Measurements from ENCODE around the gene TSR3.
A peak's percentile ranks its signal among the peaks of the same experiment; 100 is the strongest.

Gene TSR3

DNA sequence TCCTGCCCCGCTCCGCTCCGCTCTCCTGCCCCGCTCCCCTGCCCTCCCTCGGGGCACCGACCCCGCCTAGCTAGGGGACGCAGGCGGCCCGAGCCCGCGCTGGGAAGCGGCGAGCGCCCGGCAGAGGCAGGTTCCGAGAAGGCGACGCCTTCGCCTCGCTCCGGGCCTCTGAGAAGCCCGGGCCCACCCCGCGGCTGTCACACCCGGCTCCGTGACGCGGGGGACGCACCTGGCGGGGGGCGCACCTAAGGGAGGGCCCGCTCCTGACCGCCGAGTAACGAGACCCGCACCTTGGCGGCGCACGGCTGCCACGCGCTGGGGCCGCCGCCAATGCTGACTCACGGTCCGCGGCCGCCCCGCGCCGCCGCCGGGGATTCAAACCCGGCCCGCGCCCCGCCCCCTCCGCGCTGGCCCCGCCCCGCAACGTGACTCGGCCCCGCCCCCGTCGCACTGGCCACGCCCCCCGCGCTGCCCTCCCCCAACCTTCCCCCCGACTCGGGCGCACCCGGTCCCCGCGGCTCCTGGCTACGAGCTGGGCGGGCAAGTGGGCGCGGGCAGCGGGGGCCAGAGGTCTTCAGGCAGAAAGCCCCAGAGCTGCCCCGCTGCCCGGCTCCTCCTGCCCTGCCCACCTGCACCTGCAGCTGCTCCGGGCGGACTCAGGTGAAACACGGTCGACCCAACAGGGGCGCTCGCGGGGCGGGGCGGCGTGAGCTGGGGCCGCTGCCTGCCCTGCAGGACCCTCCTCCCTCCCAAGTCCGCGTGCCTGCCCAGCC, 27.8 kb upstream of the TSR3 start:
- CTCF ChIA-PET = interaction anchor here (0.6 to 0.9 kb wide), 3 partner anchors 13 to 247 kb away, joined by 3 to 5 read pairs (median 3); no protein-coding TSS in a partner anchor
- DNase-seq (ENCODE audit: extremely low spot score) = peak; percentile 89
- TF ChIP-seq L3MBTL2 (conservative IDR thresholded peaks at IDR 0.05) (peak; percentile 67), NFRKB (IDR thresholded peaks at IDR 0.05) (no peak)
- POLR2A ChIA-PET = interaction anchor here (1.1 to 1.4 kb wide), 4 partner anchors 11 to 41 kb away, joined by 3 to 4 read pairs (median 4); partner anchors contain the start of gene UQCC4

DNA sequence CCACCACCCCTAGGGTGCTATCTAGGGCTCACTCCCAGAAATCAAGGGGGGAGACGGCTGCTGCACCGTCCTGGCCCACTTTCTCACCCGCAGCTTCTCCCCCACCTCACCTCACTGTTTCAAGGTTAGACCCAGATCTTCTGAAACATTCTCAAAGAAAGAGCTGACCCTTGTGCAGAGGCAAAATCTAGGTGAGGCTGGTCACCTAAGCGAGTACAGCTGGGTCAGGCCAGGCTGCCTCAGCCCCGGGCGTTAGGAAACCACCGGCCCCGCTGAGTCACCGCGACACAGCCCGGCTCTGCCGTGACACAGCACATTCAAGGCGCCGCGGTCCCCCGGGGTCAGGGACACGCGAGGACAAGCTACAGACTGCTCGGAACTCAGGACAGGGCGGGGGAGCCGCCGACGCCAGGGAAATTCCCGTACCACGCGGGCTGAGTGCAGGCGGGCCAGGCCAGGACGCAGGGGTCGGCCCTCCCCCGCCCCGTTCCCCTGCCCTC, 27.2 kb upstream of the TSR3 start:
- peak; percentile 46 for DNase-seq (ENCODE audit: extremely low spot score)
- ChIA-PET POLR2A (interaction anchor here (1.3 to 1.4 kb wide), 2 partner anchors 10 to 15 kb away, joined by 3 to 4 read pairs; no protein-coding TSS in a partner anchor), CTCF (interaction anchor here (0.6 to 0.7 kb wide), 3 partner anchors 10 to 16 kb away, joined by 3 read pairs; no protein-coding TSS in a partner anchor)
- no peak for TF ChIP-seq FOXM1 (IDR thresholded peaks at IDR 0.05; ENCODE audit: borderline replicate concordance)
- TF ChIP-seq ARNT (IDR thresholded peaks at IDR 0.05) = no peak
- TF ChIP-seq ZNF384 (IDR thresholded peaks at IDR 0.05) = no peak
- TF ChIP-seq HDGF (IDR thresholded peaks at IDR 0.05; ENCODE audit: borderline replicate concordance) = no peak
- no peak for TF ChIP-seq TARDBP (IDR thresholded peaks at IDR 0.05)
- TF ChIP-seq BHLHE40 (IDR thresholded peaks at IDR 0.05; ENCODE audit: borderline replicate concordance) = no peak
- no peak for TF ChIP-seq FOXK2 (IDR thresholded peaks at IDR 0.05)
- TF ChIP-seq CTBP1 (IDR thresholded peaks at IDR 0.05; ENCODE audit: borderline replicate concordance) = no peak
- TF ChIP-seq LEF1 (IDR thresholded peaks at IDR 0.05; ENCODE audit: borderline replicate concordance) = no peak
- TF ChIP-seq L3MBTL2 (conservative IDR thresholded peaks at IDR 0.05) = no peak
- no peak for TF ChIP-seq NFRKB (IDR thresholded peaks at IDR 0.05)
- TF ChIP-seq FOXA1 (IDR thresholded peaks at IDR 0.05) = no peak
- no peak for TF ChIP-seq ELF4 (IDR thresholded peaks at IDR 0.05)
- TF ChIP-seq, protein P1, sequence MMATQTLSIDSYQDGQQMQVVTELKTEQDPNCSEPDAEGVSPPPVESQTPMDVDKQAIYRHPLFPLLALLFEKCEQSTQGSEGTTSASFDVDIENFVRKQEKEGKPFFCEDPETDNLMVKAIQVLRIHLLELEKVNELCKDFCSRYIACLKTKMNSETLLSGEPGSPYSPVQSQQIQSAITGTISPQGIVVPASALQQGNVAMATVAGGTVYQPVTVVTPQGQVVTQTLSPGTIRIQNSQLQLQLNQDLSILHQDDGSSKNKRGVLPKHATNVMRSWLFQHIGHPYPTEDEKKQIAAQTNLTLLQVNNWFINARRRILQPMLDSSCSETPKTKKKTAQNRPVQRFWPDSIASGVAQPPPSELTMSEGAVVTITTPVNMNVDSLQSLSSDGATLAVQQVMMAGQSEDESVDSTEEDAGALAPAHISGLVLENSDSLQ (IDR thresholded peaks at IDR 0.05) = no peak

DNA sequence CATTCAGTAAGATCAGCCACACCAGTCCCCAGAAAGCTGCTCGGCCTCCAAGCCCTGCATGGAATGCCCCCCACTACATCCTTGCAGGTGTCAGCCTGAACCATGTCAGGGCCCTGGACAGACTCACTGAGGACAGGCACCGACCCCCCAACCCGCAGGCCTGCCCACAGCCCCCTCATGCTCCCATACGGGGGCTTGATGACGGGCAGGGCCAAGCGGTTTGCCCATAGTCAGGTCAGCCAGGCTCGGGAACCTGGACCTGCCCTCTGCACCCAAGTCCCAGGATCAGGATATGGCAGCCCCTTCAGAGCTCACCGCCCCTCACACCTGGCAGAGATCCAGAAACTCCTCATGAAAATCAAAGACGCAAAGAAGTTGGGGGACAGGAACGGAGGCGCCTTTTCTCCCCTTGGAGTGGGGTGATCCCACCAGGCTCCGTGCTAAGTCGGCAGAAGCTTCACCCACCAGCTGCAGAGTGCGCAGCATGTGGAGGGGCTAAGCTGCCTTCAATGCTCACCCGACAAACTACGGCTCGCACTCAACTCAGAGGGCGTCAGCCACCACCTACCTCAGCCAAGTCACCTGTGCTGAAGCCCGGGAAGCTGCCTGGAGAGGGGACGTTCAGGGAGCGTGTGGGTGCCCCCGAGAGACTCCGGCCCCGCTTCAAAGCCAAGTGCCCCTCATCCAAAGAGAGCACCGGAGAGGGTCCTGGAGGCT, 26.6 kb upstream of the TSR3 start:
- TF ChIP-seq FOXA1 (IDR thresholded peaks at IDR 0.05) (no peak), NFRKB (IDR thresholded peaks at IDR 0.05) (no peak), ELF4 (IDR thresholded peaks at IDR 0.05) (no peak), ARNT (IDR thresholded peaks at IDR 0.05) (no peak), SUZ12 (IDR thresholded peaks at IDR 0.05) (no peak), LEF1 (IDR thresholded peaks at IDR 0.05; ENCODE audit: borderline replicate concordance) (no peak), SP1 (IDR thresholded peaks at IDR 0.05) (no peak), CTBP1 (IDR thresholded peaks at IDR 0.05; ENCODE audit: borderline replicate concordance) (no peak), HDGF (IDR thresholded peaks at IDR 0.05; ENCODE audit: borderline replicate concordance) (no peak), BHLHE40 (IDR thresholded peaks at IDR 0.05; ENCODE audit: borderline replicate concordance) (no peak), FOXK2 (IDR thresholded peaks at IDR 0.05) (no peak), L3MBTL2 (conservative IDR thresholded peaks at IDR 0.05) (no peak), ZNF384 (IDR thresholded peaks at IDR 0.05) (no peak)
- TF ChIP-seq, protein P1 (IDR thresholded peaks at IDR 0.05) = no peak
- no peak for DNase-seq (ENCODE audit: extremely low spot score)
- CTCF ChIA-PET = interaction anchor here (0.6 to 0.7 kb wide), 2 partner anchors 10 to 17 kb away, joined by 3 read pairs; no protein-coding TSS in a partner anchor
- POLR2A ChIA-PET = interaction anchor here (1.3 to 1.4 kb wide), 2 partner anchors 10 to 15 kb away, joined by 3 to 4 read pairs; no protein-coding TSS in a partner anchor

DNA sequence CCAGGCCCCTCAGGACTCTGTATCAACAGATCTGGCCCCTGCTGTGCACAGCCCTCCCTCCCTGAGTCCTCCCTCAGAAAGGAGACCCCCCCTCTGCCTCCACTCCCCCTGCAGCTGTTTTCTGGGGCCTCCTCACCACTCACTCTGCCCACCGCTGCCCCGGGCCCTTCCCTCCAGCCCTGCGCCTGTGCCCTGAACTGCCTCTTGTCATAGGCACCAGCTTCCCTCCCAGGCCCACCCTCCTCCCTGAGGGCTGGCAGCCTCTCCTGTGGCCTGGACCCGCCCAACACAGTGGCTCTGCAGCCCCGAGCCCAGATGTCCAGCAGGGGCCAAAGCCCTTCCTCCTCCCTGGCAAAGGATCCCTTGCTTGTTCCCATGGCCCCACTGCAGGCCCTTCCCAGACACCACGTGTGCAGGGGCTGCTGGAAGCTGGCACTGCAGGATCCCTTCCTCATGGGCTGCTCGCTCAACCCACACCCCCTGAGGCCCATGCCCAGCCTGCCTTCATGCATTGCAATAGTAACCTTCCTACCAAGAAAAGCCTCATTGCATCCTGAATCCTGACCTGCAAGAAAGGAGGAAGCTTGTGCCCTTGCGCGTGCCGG, 25.8 kb upstream of the TSR3 start:
- no peak for TF ChIP-seq HDGF (IDR thresholded peaks at IDR 0.05; ENCODE audit: borderline replicate concordance)
- no peak for TF ChIP-seq LEF1 (IDR thresholded peaks at IDR 0.05; ENCODE audit: borderline replicate concordance)
- no peak for TF ChIP-seq SP1 (IDR thresholded peaks at IDR 0.05)
- no peak for TF ChIP-seq TARDBP (IDR thresholded peaks at IDR 0.05)
- no peak for TF ChIP-seq ARNT (IDR thresholded peaks at IDR 0.05)
- TF ChIP-seq, protein P1 (IDR thresholded peaks at IDR 0.05) = no peak
- no peak for TF ChIP-seq ELF4 (IDR thresholded peaks at IDR 0.05)
- no peak for TF ChIP-seq FOXM1 (IDR thresholded peaks at IDR 0.05; ENCODE audit: borderline replicate concordance)
- no peak for TF ChIP-seq SUZ12 (IDR thresholded peaks at IDR 0.05)
- no peak for TF ChIP-seq FOXA1 (IDR thresholded peaks at IDR 0.05)
- TF ChIP-seq NFRKB (IDR thresholded peaks at IDR 0.05) = no peak
- no peak for TF ChIP-seq FOXK2 (IDR thresholded peaks at IDR 0.05)
- no peak for TF ChIP-seq CTBP1 (IDR thresholded peaks at IDR 0.05; ENCODE audit: borderline replicate concordance)
- TF ChIP-seq BHLHE40 (IDR thresholded peaks at IDR 0.05; ENCODE audit: borderline replicate concordance) = no peak
- no peak for TF ChIP-seq ZNF384 (IDR thresholded peaks at IDR 0.05)
- no peak for TF ChIP-seq L3MBTL2 (conservative IDR thresholded peaks at IDR 0.05)
- ChIA-PET POLR2A (no interaction called here), CTCF (no interaction called here)
- no peak for DNase-seq (ENCODE audit: extremely low spot score)

DNA sequence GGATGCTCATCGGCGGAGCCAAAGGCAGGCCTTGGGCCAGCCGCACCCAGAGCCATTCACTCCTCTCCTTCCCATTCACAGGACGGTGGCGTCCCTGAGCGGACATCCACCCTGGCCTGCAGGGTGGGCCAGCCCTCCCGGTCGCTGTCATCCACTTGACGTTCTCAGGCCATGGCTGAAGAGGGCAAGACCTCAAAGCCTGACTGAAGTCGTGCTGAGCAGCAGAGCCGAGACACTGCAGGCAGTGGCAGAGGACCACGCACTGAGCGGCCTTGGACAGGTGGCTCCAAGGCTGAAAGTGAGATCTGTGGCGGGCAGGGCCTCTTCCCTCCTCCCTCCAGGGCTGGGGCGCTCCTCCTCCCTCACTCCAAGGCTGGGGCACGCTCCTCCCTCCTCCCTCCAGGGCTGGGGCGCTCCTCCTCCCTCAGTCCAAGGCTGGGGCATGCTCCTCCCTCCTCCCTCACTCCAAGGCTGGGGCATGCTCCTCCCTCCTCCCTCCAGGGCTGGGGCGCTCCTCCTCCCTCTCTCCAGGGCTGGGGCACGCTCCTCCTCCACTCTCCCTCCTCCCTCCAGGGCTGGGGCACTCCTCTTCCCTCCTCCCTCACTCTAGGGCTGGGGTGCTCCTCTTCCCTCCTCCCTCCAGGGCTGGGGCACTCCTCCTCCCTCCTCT, 24.2 kb upstream of the TSR3 start:
- no peak for TF ChIP-seq ARNT (IDR thresholded peaks at IDR 0.05)
- TF ChIP-seq SP1 (IDR thresholded peaks at IDR 0.05) = no peak
- CTCF ChIA-PET = no interaction called here
- no peak for DNase-seq (ENCODE audit: extremely low spot score)
- POLR2A ChIA-PET = no interaction called here
